C4-2B (cell line): ENCODE data around the gene TBC1D4.

Experiments
- H3K27ac ChIP-seq: fragments of 450-650 bp; 2 replicates; pipeline ENCODE4 v1.5.1; 2017
- ZFX ChIP-seq: fragments of 450-650 bp; IDR thresholded peaks from 2 replicates; pipeline ENCODE4 v1.6.1; 2017
- TF ChIP-seq, protein P1 (sequence below): fragments of 450-650 bp; conservative IDR thresholded peaks from 2 replicates; pipeline ENCODE4 v1.5.1; 2017; ENCODE audit warnings: mild to moderate bottlenecking

TBC1D4 gene

DNA sequence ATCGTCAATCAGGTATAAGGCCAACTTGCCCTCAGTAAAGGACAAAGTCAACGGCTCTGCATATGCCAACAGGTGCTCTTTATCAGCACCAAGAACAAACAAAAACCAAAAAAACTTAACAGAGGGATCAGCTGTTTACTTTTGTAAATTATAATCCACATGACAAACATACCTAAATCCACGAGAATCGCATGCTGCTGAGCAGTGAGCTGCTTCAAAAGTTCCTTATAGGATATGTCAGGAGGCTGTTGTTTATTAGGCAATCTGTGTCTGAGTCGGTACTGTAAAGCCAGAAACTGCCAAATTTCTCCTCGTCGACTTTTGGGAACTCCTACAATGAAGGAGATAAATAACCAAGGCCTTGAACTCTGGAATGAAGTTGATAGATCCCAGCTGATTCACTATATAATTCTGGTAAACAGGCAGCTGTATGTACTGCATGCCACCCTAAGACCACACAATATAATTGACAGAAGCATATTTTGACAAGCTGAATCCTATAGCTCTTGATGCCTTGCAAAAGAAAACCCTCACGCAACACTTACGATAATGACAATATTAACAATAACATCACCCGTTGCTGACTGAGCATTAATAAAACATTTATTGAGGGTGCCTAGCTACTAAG is 179.8 kb downstream of the TBC1D4 start:
- TF ChIP-seq ZFX: no peak
- TF ChIP-seq, protein P1, sequence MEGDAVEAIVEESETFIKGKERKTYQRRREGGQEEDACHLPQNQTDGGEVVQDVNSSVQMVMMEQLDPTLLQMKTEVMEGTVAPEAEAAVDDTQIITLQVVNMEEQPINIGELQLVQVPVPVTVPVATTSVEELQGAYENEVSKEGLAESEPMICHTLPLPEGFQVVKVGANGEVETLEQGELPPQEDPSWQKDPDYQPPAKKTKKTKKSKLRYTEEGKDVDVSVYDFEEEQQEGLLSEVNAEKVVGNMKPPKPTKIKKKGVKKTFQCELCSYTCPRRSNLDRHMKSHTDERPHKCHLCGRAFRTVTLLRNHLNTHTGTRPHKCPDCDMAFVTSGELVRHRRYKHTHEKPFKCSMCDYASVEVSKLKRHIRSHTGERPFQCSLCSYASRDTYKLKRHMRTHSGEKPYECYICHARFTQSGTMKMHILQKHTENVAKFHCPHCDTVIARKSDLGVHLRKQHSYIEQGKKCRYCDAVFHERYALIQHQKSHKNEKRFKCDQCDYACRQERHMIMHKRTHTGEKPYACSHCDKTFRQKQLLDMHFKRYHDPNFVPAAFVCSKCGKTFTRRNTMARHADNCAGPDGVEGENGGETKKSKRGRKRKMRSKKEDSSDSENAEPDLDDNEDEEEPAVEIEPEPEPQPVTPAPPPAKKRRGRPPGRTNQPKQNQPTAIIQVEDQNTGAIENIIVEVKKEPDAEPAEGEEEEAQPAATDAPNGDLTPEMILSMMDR: no peak
- no peak overlapping the region for H3K27ac ChIP-seq

DNA sequence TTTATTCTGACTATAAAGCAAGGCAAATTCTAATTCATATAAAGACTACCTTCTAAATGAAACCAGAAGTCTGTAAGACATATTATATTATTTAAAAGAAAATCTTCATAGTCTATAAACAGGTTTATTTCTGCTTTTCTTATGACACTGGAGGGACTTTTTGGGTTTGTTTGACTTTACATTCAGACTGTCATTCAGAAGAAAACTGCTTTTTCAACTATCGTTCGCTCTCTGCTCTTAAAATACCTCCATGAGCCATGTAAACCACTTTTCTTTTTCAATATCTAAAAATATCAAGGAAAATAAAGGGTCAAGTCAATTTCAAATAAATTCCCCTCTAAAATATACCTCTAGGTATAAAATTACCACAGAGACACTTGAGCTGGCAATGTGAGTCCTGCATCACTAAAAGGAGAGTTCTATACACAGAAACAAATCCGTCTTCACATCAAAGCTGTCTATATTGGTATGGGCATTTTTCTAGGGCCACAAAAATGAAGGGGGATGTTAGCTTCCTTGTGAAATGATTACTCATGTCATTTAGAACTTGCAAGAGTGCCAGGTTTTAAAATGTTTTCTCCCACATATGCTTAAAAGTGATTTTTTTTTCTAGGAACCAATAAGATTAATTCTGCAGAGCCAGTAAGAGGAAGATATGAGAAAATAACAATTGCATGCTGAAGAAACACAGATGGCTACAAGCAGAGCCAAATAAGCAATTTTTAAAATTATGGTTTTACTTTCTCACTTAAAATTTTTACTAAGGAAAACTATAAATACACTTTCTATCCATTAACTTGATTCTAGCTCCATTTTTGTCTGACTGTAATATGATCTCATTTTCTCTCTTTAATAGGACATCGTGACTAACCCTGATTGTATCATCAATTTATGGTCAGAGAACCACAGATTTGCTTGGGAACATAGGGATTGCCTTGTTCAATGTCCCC is 181.8 kb downstream of the TBC1D4 start:
- no peak overlapping the region for H3K27ac ChIP-seq
- no peak for TF ChIP-seq ZFX
- TF ChIP-seq, protein P1: no peak

- TF ChIP-seq, protein P1: no peak
- TF ChIP-seq ZFX: no peak
- no peak overlapping the region for H3K27ac ChIP-seq
Observed at GRCh38 chr13:75299246-75299645, 182.7 kb downstream of the TBC1D4 start.

GRCh38 chr13:75296641-75297040 is 185.3 kb downstream of the TBC1D4 start:
- no peak overlapping the region for H3K27ac ChIP-seq
- no peak for TF ChIP-seq ZFX
- TF ChIP-seq, protein P1: no peak

DNA sequence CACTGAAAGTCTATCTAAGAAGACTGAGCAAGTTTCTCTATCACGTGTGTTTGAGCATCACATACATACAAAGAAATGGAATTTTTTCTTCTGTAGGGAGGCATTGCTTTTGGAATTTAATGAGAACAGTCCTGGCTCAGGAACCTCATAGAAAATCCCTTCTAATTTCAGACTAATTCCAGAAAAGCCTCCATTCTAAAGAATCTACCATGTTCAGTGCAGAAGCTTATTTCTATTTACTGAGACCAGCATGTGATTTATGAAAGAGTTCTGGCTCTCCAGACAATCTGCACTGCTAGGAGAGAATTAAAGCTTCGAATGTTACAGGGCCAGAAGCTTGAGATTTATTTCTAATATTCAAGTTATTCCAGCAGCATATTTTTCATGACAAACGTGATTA is 186.8 kb downstream of the TBC1D4 start:
- TF ChIP-seq ZFX: no peak
- TF ChIP-seq, protein P1: no peak

DNA sequence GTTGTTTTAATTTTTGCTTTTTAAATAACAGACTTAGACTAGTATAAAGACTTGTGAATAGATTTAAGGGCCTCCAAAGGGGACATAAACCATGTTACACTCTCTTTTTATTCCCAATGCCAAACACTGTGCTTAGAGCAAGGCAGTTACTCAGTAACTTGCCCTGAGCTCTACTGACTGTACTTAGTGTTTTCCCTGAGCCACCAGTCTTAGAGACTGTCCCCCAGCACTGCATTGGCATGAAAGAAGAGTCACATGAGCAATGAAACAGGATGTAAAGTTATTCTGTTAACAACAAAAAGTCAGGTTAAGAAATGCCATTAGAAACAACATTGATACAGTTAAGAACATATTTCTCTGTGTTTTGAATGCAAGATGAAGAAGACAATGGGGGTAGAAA is 187.9 kb downstream of the TBC1D4 start:
- TF ChIP-seq ZFX: no peak
- TF ChIP-seq, protein P1: no peak
- no peak overlapping the region for H3K27ac ChIP-seq

More for the DNA sequence above, 186.8 kb downstream of the TBC1D4 start:
- no peak overlapping the region for H3K27ac ChIP-seq

GRCh38 chr13:75285310-75285709 is 196.7 kb downstream of the TBC1D4 start:
- no peak overlapping the region for H3K27ac ChIP-seq
- TF ChIP-seq ZFX: no peak
- TF ChIP-seq, protein P1: no peak
